Esophagus mucosa (tissue), 1 donor: Measurements from ENCODE around the gene PRCP. TPM values are rescaled to one million over a fixed set of nuclear protein-coding genes. Genes with fewer than 3 reads are reported as not detected.

ENCODE experiments used
- ATAC-seq: fragments of 200-7000 bp; cut with Tn5 transposase; one replicate; pipeline ENCODE4 v1.9.1; 2020
- total RNA-seq: library from RNA; stranded (reverse); gene quantifications from one replicate; pipeline ENCODE4 v1.2.4, GENCODE V29; 2023
- donor health status: DM: yes; HTN: yes; CAD: no.

PRCP gene
- total RNA-seq, 1 donor from 2014 or later: 48.5 TPM

GRCh38 chr11:82906931-82907330, 6.7 kb upstream of the PRCP start:
- ATAC-seq: no peak

GRCh38 chr11:82906236-82906635, 6.0 kb upstream of the PRCP start:
- ATAC-seq: no peak

GRCh38 chr11:82903843-82904586, 3.8 kb upstream of the PRCP start:
- ATAC-seq: peak; percentile 65

- no peak for ATAC-seq
Measured at GRCh38 chr11:82902880-82903279, 2.6 kb upstream of the PRCP start.

GRCh38 chr11:82901922-82902485, 1.8 kb upstream of the PRCP start:
- no peak for ATAC-seq

- peak; percentile 90 for ATAC-seq
Measured at GRCh38 chr11:82901165-82901921, 1.1 kb upstream of the PRCP start, which contains the start of gene DDIAS. Gene DDIAS, plus strand, starts transcription at chr11:82901736. Its CDS starts 13,003 bp downstream, at chr11:82914739.

GRCh38 chr11:82899957-82900276, 313 bp downstream of the PRCP start:
- no peak for ATAC-seq

- no peak for ATAC-seq
Measured at GRCh38 chr11:82899186-82899820, 927 bp downstream of the PRCP start.

GRCh38 chr11:82898241-82898640, 2.0 kb downstream of the PRCP start:
- ATAC-seq: no peak

GRCh38 chr11:82896183-82896582, 4.0 kb downstream of the PRCP start:
- no peak for ATAC-seq

GRCh38 chr11:82895437-82896091, 4.7 kb downstream of the PRCP start:
- ATAC-seq: no peak

GRCh38 chr11:82892611-82893169, 7.5 kb downstream of the PRCP start:
- ATAC-seq: no peak

GRCh38 chr11:82890936-82891335, 9.3 kb downstream of the PRCP start:
- no peak for ATAC-seq

GRCh38 chr11:82890002-82890341, 10.3 kb downstream of the PRCP start:
- ATAC-seq: no peak

GRCh38 chr11:82889133-82890001, 10.9 kb downstream of the PRCP start:
- peak; percentile 17 for ATAC-seq

- peak; percentile 52 for ATAC-seq
Measured at GRCh38 chr11:82883853-82884252, 16.4 kb downstream of the PRCP start.

GRCh38 chr11:82874646-82875523, 25.3 kb downstream of the PRCP start:
- ATAC-seq: peak; percentile 94

- no peak for ATAC-seq
Measured at GRCh38 chr11:82873919-82874333, 26.3 kb downstream of the PRCP start.

GRCh38 chr11:82872377-82873150, 27.7 kb downstream of the PRCP start:
- no peak for ATAC-seq

- ATAC-seq: no peak
Measured at GRCh38 chr11:82871646-82872045, 28.6 kb downstream of the PRCP start.
